ENCODE measurements around the gene ACAP2. TPM values are rescaled to one million over a fixed set of nuclear protein-coding genes. Genes with fewer than 3 reads are reported as not detected.

Gene ACAP2
- total RNA-seq, 1 experiment from 2014 or later = 57.9 TPM

DNA sequence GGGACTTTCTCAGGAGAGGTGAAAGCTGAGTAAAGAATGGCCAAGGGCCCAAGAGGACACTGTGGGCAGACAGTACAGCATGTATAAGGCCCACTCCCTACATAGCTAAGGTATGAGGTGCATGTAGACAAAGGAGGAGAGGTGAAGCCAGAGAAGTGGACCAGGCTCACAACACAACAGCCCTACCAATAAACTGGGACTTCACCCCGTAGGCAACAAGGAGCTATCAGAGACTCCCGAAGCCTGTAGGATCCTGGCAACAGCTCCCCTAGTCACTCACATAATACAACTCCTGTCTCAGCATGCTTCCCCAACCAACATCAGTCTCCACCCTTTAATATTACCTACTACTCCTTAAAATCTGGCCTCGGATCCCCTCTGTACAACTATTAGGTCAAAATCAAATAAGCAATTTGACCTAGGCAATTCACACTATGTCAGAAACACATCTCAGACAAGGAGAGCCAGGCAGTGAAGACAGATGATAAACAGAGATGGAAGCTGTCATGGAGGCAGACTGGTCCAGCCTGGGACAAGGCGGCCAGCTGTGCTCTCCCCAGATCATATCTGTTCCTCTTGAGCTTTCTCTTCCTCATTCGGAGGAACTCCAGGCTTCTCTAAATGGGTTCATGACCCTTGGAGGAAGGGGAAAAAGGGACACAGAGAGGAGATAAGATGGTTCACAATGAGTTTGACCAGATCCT lies 173.3 kb downstream of the ACAP2 start:
- ChIA-PET CTCF (interaction anchor here (0.6 to 3.2 kb wide), 3 partner anchors 176 to 586 kb away, joined by 4 to 22 read pairs (median 5); no protein-coding TSS in a partner anchor), POLR2A (no interaction called here)
- TF ChIP-seq TCF7L2 (IDR thresholded peaks at IDR 0.05; ENCODE audit: low read depth, low read length) (no peak), POLR2AphosphoS5 (IDR thresholded peaks at IDR 0.05; ENCODE audit: low read depth, low read length) (no peak), SIN3A (IDR thresholded peaks at IDR 0.05; ENCODE audit: borderline replicate concordance, insufficient read depth, low read depth, low read length) (no peak)
- TF ChIP-seq, protein P1, sequence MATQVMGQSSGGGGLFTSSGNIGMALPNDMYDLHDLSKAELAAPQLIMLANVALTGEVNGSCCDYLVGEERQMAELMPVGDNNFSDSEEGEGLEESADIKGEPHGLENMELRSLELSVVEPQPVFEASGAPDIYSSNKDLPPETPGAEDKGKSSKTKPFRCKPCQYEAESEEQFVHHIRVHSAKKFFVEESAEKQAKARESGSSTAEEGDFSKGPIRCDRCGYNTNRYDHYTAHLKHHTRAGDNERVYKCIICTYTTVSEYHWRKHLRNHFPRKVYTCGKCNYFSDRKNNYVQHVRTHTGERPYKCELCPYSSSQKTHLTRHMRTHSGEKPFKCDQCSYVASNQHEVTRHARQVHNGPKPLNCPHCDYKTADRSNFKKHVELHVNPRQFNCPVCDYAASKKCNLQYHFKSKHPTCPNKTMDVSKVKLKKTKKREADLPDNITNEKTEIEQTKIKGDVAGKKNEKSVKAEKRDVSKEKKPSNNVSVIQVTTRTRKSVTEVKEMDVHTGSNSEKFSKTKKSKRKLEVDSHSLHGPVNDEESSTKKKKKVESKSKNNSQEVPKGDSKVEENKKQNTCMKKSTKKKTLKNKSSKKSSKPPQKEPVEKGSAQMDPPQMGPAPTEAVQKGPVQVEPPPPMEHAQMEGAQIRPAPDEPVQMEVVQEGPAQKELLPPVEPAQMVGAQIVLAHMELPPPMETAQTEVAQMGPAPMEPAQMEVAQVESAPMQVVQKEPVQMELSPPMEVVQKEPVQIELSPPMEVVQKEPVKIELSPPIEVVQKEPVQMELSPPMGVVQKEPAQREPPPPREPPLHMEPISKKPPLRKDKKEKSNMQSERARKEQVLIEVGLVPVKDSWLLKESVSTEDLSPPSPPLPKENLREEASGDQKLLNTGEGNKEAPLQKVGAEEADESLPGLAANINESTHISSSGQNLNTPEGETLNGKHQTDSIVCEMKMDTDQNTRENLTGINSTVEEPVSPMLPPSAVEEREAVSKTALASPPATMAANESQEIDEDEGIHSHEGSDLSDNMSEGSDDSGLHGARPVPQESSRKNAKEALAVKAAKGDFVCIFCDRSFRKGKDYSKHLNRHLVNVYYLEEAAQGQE (IDR thresholded peaks at IDR 0.05; ENCODE audit: insufficient read depth in 1 of 2, low read depth in 2 of 2, low read length in 1 of 2) = no peak
- TF ChIP-seq, protein P2, sequence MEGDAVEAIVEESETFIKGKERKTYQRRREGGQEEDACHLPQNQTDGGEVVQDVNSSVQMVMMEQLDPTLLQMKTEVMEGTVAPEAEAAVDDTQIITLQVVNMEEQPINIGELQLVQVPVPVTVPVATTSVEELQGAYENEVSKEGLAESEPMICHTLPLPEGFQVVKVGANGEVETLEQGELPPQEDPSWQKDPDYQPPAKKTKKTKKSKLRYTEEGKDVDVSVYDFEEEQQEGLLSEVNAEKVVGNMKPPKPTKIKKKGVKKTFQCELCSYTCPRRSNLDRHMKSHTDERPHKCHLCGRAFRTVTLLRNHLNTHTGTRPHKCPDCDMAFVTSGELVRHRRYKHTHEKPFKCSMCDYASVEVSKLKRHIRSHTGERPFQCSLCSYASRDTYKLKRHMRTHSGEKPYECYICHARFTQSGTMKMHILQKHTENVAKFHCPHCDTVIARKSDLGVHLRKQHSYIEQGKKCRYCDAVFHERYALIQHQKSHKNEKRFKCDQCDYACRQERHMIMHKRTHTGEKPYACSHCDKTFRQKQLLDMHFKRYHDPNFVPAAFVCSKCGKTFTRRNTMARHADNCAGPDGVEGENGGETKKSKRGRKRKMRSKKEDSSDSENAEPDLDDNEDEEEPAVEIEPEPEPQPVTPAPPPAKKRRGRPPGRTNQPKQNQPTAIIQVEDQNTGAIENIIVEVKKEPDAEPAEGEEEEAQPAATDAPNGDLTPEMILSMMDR (IDR thresholded peaks at IDR 0.05) = no peak
- Histone ChIP-seq H3K9me3 (ENCODE audit: control insufficient read depth, insufficient read depth, low read depth, low read length) (no peaks in the 10 kb centered on the region), H3K4me1 (ENCODE audit: control insufficient read depth, insufficient read depth, low read length) (peaks cover 19% of the 10 kb centered on the region), H3K27me3 (ENCODE audit: control insufficient read depth, insufficient read depth, low read length) (no peaks in the 10 kb centered on the region), H3K36me3 (ENCODE audit: control insufficient read depth, insufficient read depth, low read length) (0 out of 2 replicates have a peak, but pooled peaks cover 3% of the 10 kb centered on the region), H3K27ac (ENCODE audit: low read length) (peak overlapping the region; percentile 67; the same call in 1 of the 2 replicates), H3K4me3 (ENCODE audit: low read depth in 2 of 2, low read length in 2 of 2) (peak overlapping the region; percentile 76 to 91)
- intact Hi-C loops (cut with micrococcal nuclease; ENCODE audit: unreplicated experiment) = no loop called here
- DNase-seq (ENCODE audit: low read depth, low spot score) (no peak), ATAC-seq (no peak)
- TSS peak; percentile 45 for BruUV-seq (replicated peaks)
- in situ Hi-C loops (cut with HindIII; ENCODE audit: low pct_unique_long_range_greater_than_20kb, low sequenced_read_pairs) = no loop called here

DNA sequence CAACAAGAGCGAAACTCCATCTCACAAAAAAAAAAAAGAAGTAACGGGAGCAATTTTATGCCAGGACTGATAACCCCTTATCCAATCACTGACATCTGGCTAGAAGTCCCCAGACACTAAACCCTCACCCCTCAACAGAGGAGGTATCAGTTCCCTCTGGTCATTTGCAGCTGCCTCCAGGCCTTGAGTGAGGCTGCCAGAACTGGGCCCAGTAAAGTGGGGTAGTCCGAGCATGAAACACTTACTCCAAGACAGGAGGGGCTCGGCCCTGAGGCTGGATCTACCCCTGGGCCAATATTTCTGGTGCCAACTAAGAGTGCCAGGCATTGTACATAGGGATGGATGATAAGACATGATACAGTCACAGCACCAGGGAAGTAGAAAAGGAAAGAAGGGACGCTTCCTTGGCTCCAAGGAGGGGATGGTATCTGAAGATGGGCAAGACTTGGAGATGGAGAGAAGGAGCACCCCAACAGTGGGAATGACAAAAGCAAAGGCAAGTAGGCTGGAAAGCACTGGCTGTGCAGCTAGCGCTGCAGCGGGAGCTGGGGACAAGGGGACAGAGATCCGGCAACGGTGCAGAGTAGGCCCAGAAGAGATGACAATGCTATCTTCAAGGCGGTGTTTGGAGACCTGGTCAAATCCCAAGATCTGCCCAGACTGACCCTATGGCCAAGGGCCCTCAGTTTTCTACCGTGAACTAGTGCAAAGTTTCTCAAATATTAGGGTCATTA lies 174.1 kb downstream of the ACAP2 start:
- 0 out of 2 replicates have a peak, but pooled peaks cover 3% of the 10 kb centered on the region for H3K36me3 ChIP-seq (ENCODE audit: control insufficient read depth, insufficient read depth, low read length)
- no peak for TF ChIP-seq SIN3A (IDR thresholded peaks at IDR 0.05; ENCODE audit: borderline replicate concordance, insufficient read depth, low read depth, low read length)
- TF ChIP-seq, protein P1 (IDR thresholded peaks at IDR 0.05; ENCODE audit: insufficient read depth in 1 of 2, low read depth in 2 of 2, low read length in 1 of 2) = no peak
- TF ChIP-seq, protein P2 (IDR thresholded peaks at IDR 0.05) = no peak
- TF ChIP-seq TCF7L2 (IDR thresholded peaks at IDR 0.05; ENCODE audit: low read depth, low read length) = no peak
- no peak for TF ChIP-seq POLR2AphosphoS5 (IDR thresholded peaks at IDR 0.05; ENCODE audit: low read depth, low read length)
- ATAC-seq (no peak), DNase-seq (ENCODE audit: low read depth, low spot score) (no peak)
- no peak overlapping the region for H3K27ac ChIP-seq (ENCODE audit: low read length)
- intact Hi-C loops (cut with micrococcal nuclease; ENCODE audit: unreplicated experiment) = no loop called here
- ChIA-PET CTCF (interaction anchor here (3.2 kb wide), 1 partner anchor 586 kb away, joined by 22 read pairs; no protein-coding TSS in a partner anchor), POLR2A (no interaction called here)
- in situ Hi-C loops (cut with HindIII; ENCODE audit: low pct_unique_long_range_greater_than_20kb, low sequenced_read_pairs) = no loop called here
- H3K27me3 ChIP-seq (ENCODE audit: control insufficient read depth, insufficient read depth, low read length) = no peaks in the 10 kb centered on the region
- H3K9me3 ChIP-seq (ENCODE audit: control insufficient read depth, insufficient read depth, low read depth, low read length) = no peaks in the 10 kb centered on the region
- peaks cover 19% of the 10 kb centered on the region for H3K4me1 ChIP-seq (ENCODE audit: control insufficient read depth, insufficient read depth, low read length)
- no peak overlapping the region for H3K4me3 ChIP-seq (ENCODE audit: low read depth in 2 of 2, low read length in 2 of 2)
- BruUV-seq (replicated peaks) = no TSS peak
